Measurements from ENCODE around the gene CYP26A1. TPM values are rescaled to one million over a fixed set of nuclear protein-coding genes. Genes with fewer than 3 reads are reported as not detected.

The CYP26A1 gene
- total RNA-seq, 1 donor, result not detected

DNA sequence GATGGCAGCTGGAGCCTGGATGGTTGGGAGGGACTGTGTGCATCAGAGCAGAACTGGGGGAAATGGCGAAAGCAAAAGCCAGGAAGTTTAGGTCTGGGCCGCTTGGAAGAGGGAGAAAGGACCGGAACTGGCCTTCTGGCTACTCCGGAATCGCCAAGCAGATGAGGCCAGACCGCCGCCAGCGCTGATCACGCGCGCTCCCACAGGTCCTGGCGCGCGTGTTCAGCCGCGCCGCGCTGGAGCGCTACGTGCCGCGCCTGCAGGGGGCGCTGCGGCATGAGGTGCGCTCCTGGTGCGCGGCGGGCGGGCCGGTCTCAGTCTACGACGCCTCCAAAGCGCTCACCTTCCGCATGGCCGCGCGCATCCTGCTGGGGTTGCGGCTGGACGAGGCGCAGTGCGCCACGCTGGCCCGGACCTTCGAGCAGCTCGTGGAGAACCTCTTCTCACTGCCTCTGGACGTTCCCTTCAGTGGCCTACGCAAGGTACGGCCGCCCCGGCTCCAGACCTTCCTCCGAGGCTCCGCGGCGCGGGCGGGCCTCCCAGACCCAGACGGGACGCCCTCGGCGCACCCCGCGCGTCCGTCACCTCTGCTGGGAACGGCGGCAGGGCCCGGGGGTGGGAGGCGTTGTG, 11.1 kb upstream of the CYP26A1 start:
- H3K9me3 ChIP-seq (ENCODE audit: low read depth, low read length), result no peaks in the 10 kb centered on the region
- peak overlapping the region; percentile 54 for H3K4me3 ChIP-seq (ENCODE audit: insufficient read depth, low read length)
- peaks cover 6% of the 10 kb centered on the region for H3K4me1 ChIP-seq (ENCODE audit: insufficient read depth, low read length)
- no peak overlapping the region for H2AFZ ChIP-seq (ENCODE audit: low read length)
- H3K79me2 ChIP-seq (ENCODE audit: insufficient read depth, low read length), result no peaks in the 10 kb centered on the region
- no peak overlapping the region for H3K27ac ChIP-seq (ENCODE audit: low read depth, low read length)
- TF ChIP-seq, protein P1, sequence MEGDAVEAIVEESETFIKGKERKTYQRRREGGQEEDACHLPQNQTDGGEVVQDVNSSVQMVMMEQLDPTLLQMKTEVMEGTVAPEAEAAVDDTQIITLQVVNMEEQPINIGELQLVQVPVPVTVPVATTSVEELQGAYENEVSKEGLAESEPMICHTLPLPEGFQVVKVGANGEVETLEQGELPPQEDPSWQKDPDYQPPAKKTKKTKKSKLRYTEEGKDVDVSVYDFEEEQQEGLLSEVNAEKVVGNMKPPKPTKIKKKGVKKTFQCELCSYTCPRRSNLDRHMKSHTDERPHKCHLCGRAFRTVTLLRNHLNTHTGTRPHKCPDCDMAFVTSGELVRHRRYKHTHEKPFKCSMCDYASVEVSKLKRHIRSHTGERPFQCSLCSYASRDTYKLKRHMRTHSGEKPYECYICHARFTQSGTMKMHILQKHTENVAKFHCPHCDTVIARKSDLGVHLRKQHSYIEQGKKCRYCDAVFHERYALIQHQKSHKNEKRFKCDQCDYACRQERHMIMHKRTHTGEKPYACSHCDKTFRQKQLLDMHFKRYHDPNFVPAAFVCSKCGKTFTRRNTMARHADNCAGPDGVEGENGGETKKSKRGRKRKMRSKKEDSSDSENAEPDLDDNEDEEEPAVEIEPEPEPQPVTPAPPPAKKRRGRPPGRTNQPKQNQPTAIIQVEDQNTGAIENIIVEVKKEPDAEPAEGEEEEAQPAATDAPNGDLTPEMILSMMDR (IDR thresholded peaks at IDR 0.05; ENCODE audit: extremely low read depth, low read depth, low read length), result peak; percentile 41
- H3K27me3 ChIP-seq (ENCODE audit: insufficient read depth, low read length), result peaks cover 88% of the 10 kb centered on the region
- no peaks in the 10 kb centered on the region for H4K20me1 ChIP-seq (ENCODE audit: insufficient read depth, low read length)
- peak; percentile 96 for DNase-seq (ENCODE audit: insufficient read length, low spot score, missing footprints)
- H3K4me2 ChIP-seq (ENCODE audit: insufficient read depth, low read length), result peak overlapping the region; percentile 81
- H3K36me3 ChIP-seq (ENCODE audit: insufficient read depth, low read length), result no peaks in the 10 kb centered on the region

DNA sequence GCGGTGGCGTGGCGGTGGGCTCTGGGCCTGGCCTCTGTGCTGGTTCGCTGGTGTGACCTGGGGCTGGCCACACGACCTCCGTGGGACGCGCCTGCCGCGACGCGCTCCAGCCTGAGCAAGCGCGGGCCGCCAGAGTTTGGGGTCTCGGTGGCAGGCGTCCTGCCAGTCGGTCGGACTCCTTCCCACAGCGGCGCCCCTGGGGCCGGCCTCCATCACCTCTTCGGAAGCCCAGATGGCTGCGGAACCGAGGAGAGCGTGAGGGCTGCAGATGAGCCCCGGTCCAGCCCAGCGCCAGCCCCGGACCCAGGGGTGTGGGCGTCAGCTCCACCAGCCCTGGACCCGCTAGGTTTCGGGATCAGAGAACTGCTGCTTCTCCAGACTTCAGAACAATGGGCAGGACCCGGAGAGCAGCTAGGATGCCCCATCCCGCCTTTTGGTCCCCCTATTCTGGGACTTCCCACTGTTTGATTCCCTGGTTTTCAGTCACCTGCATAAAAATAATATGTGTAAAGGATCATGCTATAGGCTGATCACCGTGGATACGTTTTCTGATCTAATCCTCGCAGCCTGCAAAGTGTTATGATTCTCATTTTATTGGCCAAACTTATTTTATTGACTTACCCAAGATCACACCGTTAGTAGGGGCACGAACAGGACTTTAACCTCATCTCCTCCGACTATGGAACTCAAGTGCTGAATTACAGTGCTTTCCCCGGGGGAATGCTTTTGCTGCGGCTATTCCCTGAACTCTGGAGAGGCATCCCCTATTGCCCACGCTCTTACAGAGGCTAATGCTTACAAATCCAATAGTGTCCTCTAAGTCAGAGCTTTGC, 10.3 kb upstream of the CYP26A1 start:
- Histone ChIP-seq H3K4me3 (ENCODE audit: insufficient read depth, low read length) (no peak overlapping the region), H3K79me2 (ENCODE audit: insufficient read depth, low read length) (no peaks in the 10 kb centered on the region), H2AFZ (ENCODE audit: low read length) (no peak overlapping the region), H3K27me3 (ENCODE audit: insufficient read depth, low read length) (peaks cover 95% of the 10 kb centered on the region), H3K4me1 (ENCODE audit: insufficient read depth, low read length) (peaks cover 6% of the 10 kb centered on the region), H4K20me1 (ENCODE audit: insufficient read depth, low read length) (no peaks in the 10 kb centered on the region), H3K9me3 (ENCODE audit: low read depth, low read length) (no peaks in the 10 kb centered on the region), H3K36me3 (ENCODE audit: insufficient read depth, low read length) (no peaks in the 10 kb centered on the region), H3K27ac (ENCODE audit: low read depth, low read length) (no peak overlapping the region), H3K4me2 (ENCODE audit: insufficient read depth, low read length) (peak overlapping the region; percentile 81)
- peak; percentile 79 for DNase-seq (ENCODE audit: insufficient read length, low spot score, missing footprints)
- TF ChIP-seq, protein P1 (IDR thresholded peaks at IDR 0.05; ENCODE audit: extremely low read depth, low read depth, low read length), result no peak

DNA sequence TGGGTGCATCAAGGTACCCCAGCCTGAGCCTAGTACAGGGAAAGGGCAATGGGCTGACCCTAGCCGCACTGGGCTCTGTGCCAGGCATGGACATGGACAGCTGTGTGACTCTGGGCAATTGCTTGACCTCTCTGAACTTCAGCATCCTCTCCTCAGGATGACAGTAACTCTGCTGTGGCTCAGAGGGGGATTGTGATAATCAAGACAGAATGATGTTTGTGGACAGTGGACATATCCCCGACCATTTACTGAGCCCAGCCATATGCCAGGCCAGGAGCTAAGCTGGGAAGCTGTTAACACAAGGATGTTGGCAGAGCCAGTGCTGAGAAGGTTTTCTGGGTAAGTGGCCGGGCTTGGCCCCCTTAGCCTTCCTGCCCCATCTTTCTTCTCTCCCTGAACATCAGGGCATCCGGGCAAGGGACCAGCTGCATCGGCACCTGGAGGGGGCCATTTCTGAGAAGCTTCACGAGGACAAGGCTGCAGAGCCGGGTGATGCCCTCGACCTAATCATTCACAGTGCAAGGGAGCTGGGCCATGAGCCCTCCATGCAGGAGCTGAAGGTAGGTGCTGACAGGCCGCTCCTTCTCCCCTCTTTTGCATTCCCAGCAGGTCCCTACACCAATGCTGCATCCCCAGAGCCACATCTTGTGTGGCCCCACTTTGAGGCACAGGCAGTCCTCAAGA, 9.6 kb upstream of the CYP26A1 start:
- H3K79me2 ChIP-seq (ENCODE audit: insufficient read depth, low read length), result no peaks in the 10 kb centered on the region
- H2AFZ ChIP-seq (ENCODE audit: low read length), result no peak overlapping the region
- no peak overlapping the region for H3K27ac ChIP-seq (ENCODE audit: low read depth, low read length)
- H3K9me3 ChIP-seq (ENCODE audit: low read depth, low read length), result no peaks in the 10 kb centered on the region
- H3K4me2 ChIP-seq (ENCODE audit: insufficient read depth, low read length), result no peak overlapping the region
- peaks cover 6% of the 10 kb centered on the region for H3K4me1 ChIP-seq (ENCODE audit: insufficient read depth, low read length)
- H3K27me3 ChIP-seq (ENCODE audit: insufficient read depth, low read length), result peaks cover 97% of the 10 kb centered on the region
- H3K4me3 ChIP-seq (ENCODE audit: insufficient read depth, low read length), result no peak overlapping the region
- H4K20me1 ChIP-seq (ENCODE audit: insufficient read depth, low read length), result no peaks in the 10 kb centered on the region
- H3K36me3 ChIP-seq (ENCODE audit: insufficient read depth, low read length), result no peaks in the 10 kb centered on the region
- DNase-seq (ENCODE audit: insufficient read length, low spot score, missing footprints), result peak; percentile 62
- TF ChIP-seq, protein P1 (IDR thresholded peaks at IDR 0.05; ENCODE audit: extremely low read depth, low read depth, low read length), result no peak
